ENCODE data around the gene C13orf46.

The C13orf46 gene

GRCh38 chr13:113936166-113936965, 37.5 kb downstream of the C13orf46 start:
- DNase-seq: no peak

GRCh38 chr13:113935001-113935844, 38.7 kb downstream of the C13orf46 start:
- no peak for DNase-seq

GRCh38 chr13:113934576-113934975, 39.3 kb downstream of the C13orf46 start:
- no peak for DNase-seq

GRCh38 chr13:113933901-113934300, 40.0 kb downstream of the C13orf46 start:
- no peak for DNase-seq

GRCh38 chr13:113931841-113932459, 41.9 kb downstream of the C13orf46 start:
- no peak for DNase-seq

GRCh38 chr13:113930671-113931637, 42.9 kb downstream of the C13orf46 start:
- DNase-seq: no peak

GRCh38 chr13:113929628-113930615, 44.0 kb downstream of the C13orf46 start:
- DNase-seq: no peak

- peak; percentile 85 for DNase-seq
These were observed 44.9 kb downstream of the C13orf46 start for GRCh38 chr13:113928685-113929627.

- DNase-seq: peak; percentile 99
These were observed 46.0 kb downstream of the C13orf46 start for GRCh38 chr13:113927661-113928581.

GRCh38 chr13:113926951-113927660, 46.8 kb downstream of the C13orf46 start:
- DNase-seq: no peak

GRCh38 chr13:113926301-113926761, 47.5 kb downstream of the C13orf46 start:
- peak; percentile 58 for DNase-seq

GRCh38 chr13:113924184-113924901, 49.5 kb downstream of the C13orf46 start:
- DNase-seq: no peak

- DNase-seq: no peak
These were observed 50.4 kb downstream of the C13orf46 start for GRCh38 chr13:113923376-113924063.

- no peak for DNase-seq
These were observed 51.3 kb downstream of the C13orf46 start for GRCh38 chr13:113922412-113923118.

GRCh38 chr13:113921763-113922162, 52.1 kb downstream of the C13orf46 start:
- DNase-seq: no peak

Data from EL (cell line).